Measurements from ENCODE around the gene CSNK1A1L. TPM values are rescaled to one million over a fixed set of nuclear protein-coding genes. Genes with fewer than 3 reads are reported as not detected.

CSNK1A1L gene
- total RNA-seq, 1 donor from 2014 or later = not detected

DNA sequence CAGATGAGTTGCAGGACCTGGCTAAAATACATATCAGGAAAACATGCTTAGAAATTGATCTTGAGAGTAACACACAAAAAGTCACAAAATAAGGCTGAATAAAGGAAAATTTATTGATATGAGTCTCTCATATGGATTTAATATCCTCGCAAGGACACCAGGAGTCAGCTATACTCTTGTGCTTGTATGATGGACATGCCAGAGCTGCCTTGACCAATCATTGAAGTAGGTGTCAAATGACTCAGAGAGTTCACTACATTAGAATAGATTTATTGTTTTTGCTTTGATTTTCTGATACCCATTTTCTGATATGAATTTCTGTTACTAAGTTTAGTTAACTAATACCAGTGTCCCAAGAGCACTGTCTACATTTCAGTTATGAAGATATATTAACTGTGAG is 37.4 kb upstream of the CSNK1A1L start:
- Histone ChIP-seq H3K4me3 (no peak overlapping the region), H3K36me3 (no peaks in the 10 kb centered on the region), H3K27me3 (no peaks in the 10 kb centered on the region), H3K27ac (no peak overlapping the region), H3K4me1 (no peaks in the 10 kb centered on the region), H3K9me3 (no peaks in the 10 kb centered on the region)
- DNase-seq (ENCODE audit: extremely low spot score in 2 of 2) = no peak
- intact Hi-C loops (cut with DNase I) = no loop called here
- TF ChIP-seq, protein P1, sequence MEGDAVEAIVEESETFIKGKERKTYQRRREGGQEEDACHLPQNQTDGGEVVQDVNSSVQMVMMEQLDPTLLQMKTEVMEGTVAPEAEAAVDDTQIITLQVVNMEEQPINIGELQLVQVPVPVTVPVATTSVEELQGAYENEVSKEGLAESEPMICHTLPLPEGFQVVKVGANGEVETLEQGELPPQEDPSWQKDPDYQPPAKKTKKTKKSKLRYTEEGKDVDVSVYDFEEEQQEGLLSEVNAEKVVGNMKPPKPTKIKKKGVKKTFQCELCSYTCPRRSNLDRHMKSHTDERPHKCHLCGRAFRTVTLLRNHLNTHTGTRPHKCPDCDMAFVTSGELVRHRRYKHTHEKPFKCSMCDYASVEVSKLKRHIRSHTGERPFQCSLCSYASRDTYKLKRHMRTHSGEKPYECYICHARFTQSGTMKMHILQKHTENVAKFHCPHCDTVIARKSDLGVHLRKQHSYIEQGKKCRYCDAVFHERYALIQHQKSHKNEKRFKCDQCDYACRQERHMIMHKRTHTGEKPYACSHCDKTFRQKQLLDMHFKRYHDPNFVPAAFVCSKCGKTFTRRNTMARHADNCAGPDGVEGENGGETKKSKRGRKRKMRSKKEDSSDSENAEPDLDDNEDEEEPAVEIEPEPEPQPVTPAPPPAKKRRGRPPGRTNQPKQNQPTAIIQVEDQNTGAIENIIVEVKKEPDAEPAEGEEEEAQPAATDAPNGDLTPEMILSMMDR (IDR thresholded peaks at IDR 0.05) = no peak
- TF ChIP-seq POLR2A (IDR thresholded peaks at IDR 0.05) (no peak), POLR2AphosphoS5 (IDR thresholded peaks at IDR 0.05; ENCODE audit: insufficient read depth in 1 of 2, low read depth in 1 of 2) (no peak)

DNA sequence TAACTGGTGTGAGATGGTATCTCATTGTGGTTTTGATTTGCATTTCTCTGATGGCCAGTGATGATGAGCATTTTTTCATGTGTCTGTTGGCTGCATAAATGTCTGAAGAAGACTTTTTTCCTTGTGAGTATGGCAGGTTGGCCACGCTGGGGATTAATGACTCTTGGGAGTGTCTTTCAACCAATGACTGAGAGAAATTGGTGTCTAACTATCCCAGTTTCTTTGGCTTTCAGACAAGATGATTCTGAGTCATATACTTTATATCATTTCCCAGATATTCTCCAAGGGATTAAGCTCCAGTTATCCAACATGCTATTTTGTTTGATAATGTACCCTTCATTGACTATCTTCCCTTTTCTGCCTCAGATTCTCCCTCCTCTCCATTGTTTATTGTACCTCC is 35.5 kb upstream of the CSNK1A1L start:
- intact Hi-C loops (cut with DNase I) = no loop called here
- Histone ChIP-seq H3K27ac (no peak overlapping the region), H3K4me1 (no peaks in the 10 kb centered on the region), H3K36me3 (no peaks in the 10 kb centered on the region), H3K9me3 (no peaks in the 10 kb centered on the region), H3K4me3 (no peak overlapping the region), H3K27me3 (no peaks in the 10 kb centered on the region)
- no peak for DNase-seq (ENCODE audit: extremely low spot score in 2 of 2)
- TF ChIP-seq POLR2AphosphoS5 (IDR thresholded peaks at IDR 0.05; ENCODE audit: insufficient read depth in 1 of 2, low read depth in 1 of 2) (no peak), POLR2A (IDR thresholded peaks at IDR 0.05) (no peak)
- TF ChIP-seq, protein P1 (IDR thresholded peaks at IDR 0.05) = no peak

DNA sequence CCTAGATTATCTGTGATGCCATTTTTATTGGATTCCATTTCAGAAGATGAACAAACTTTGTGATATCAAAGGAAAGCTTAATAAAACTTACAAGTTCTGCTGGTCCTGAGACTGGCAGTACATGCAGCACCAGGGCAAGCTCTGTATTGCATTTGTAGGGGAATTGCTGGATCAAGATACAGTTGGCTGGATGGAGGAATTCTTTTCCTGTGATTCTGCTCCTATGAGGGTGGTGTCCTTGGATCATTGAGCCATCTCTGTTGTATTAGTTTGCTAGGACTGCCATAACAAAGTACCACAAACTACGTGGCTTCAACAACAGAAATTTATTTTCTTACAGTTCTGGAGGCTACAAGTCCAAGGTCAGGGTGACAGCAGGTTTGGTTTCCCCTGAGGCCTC is 33.9 kb upstream of the CSNK1A1L start:
- Histone ChIP-seq H3K9me3 (no peaks in the 10 kb centered on the region), H3K27me3 (no peaks in the 10 kb centered on the region), H3K36me3 (no peaks in the 10 kb centered on the region), H3K4me3 (no peak overlapping the region), H3K4me1 (peaks cover 7% of the 10 kb centered on the region), H3K27ac (no peak overlapping the region)
- DNase-seq (ENCODE audit: extremely low spot score in 2 of 2) = no peak
- intact Hi-C loops (cut with DNase I) = no loop called here
- TF ChIP-seq, protein P1 (IDR thresholded peaks at IDR 0.05) = no peak
- no peak for TF ChIP-seq POLR2A (IDR thresholded peaks at IDR 0.05)
- no peak for TF ChIP-seq POLR2AphosphoS5 (IDR thresholded peaks at IDR 0.05; ENCODE audit: insufficient read depth in 1 of 2, low read depth in 1 of 2)

DNA sequence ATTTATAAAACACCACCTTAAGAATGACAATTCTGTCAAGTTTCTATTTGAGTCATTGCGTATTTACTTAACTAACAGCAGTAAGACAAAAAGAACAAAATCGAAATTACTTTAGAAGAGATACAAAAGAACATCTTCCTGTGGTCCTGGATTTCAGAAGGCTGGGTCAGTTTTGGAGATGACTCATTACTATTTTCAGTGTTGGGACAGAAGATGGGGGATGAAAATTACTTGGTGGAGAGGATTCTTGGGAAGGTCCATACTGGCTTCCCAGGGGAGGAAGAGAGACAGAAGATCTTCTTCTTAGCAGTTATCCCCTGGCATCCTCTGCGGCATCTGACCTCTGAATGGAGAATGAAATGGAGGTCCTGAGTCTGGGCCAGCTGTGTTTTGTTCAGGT is 33.5 kb upstream of the CSNK1A1L start:
- intact Hi-C loops (cut with DNase I) = no loop called here
- Histone ChIP-seq H3K27ac (no peak overlapping the region), H3K36me3 (no peaks in the 10 kb centered on the region), H3K4me1 (peaks cover 7% of the 10 kb centered on the region), H3K27me3 (no peaks in the 10 kb centered on the region), H3K9me3 (no peaks in the 10 kb centered on the region), H3K4me3 (no peak overlapping the region)
- TF ChIP-seq, protein P1 (IDR thresholded peaks at IDR 0.05) = no peak
- no peak for TF ChIP-seq POLR2AphosphoS5 (IDR thresholded peaks at IDR 0.05; ENCODE audit: insufficient read depth in 1 of 2, low read depth in 1 of 2)
- TF ChIP-seq POLR2A (IDR thresholded peaks at IDR 0.05) = no peak
- DNase-seq (ENCODE audit: extremely low spot score in 2 of 2) = no peak

DNA sequence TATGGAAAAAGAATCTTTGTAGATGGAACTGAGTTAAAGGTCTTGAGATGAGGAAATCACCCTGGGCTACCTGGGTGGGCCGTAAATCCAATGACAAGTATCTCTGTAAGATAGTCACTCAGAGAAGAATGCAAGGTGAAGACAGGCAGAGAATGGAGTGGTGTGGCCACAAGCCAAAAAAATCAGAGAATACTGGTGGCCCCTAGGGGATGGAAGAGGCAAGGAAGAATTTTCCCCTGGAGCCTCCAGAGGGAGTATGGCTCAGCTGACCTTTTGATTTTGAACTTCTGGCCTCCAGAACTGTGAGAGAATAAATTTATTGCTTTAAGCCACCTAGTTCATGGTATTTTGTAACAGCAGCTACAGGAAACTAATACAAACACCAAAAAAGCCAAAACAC is 32.7 kb upstream of the CSNK1A1L start:
- no peaks in the 10 kb centered on the region for H3K9me3 ChIP-seq
- intact Hi-C loops (cut with DNase I) = no loop called here
- no peak overlapping the region for H3K27ac ChIP-seq
- H3K4me3 ChIP-seq = no peak overlapping the region
- no peaks in the 10 kb centered on the region for H3K27me3 ChIP-seq
- TF ChIP-seq, protein P1 (IDR thresholded peaks at IDR 0.05) = no peak
- TF ChIP-seq POLR2AphosphoS5 (IDR thresholded peaks at IDR 0.05; ENCODE audit: insufficient read depth in 1 of 2, low read depth in 1 of 2) (no peak), POLR2A (IDR thresholded peaks at IDR 0.05) (no peak)
- H3K4me1 ChIP-seq = peaks cover 7% of the 10 kb centered on the region
- no peaks in the 10 kb centered on the region for H3K36me3 ChIP-seq
- DNase-seq (ENCODE audit: extremely low spot score in 2 of 2) = no peak
